Amniotic stem cell (primary cell): ENCODE data around the gene MOB3B.

Source experiments
- DNase-seq: peaks from one replicate; lab custom pipeline; 2025; lab: John Stamatoyannopoulos, UW

The MOB3B gene

DNA sequence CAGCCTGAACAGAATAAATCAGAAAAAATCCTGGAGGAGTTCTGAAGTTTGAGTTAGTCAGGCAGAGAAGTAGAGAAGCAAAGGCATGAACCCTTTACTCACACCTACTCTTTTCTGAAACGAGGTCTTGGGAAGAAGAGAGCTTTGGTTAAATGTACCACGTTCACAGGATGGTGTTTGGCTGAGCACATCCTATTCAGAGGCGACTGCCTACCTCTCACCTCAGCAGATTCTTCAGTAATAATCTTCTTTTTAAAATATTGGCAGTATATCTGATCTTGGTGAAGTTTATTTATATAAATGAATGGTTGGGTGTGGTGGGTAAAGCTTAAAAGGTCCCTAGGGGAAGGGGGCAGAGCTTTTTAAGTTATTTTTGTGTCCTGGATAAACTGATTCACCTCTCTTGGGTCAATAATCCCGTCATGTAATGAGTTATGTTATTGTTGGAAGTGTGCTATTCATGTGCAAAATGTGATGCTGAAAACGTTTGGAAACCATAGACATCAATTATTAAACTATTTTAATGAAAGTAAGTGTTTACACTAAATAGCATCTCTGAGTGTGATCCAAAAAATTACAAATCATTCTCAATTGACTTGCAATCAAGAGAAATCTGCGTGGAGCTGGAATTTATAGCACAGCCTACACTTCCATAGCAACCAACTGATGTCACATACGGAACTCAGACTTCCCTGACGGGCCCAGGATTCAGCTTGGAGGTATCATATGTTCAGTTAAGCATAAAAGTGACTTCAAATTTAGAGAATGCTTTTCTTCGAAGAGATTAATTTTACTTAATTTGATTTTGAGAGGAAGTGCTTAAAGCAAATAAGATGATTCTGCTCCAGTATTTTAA lies 138.3 kb downstream of the MOB3B start:
- DNase-seq: no peak

DNA sequence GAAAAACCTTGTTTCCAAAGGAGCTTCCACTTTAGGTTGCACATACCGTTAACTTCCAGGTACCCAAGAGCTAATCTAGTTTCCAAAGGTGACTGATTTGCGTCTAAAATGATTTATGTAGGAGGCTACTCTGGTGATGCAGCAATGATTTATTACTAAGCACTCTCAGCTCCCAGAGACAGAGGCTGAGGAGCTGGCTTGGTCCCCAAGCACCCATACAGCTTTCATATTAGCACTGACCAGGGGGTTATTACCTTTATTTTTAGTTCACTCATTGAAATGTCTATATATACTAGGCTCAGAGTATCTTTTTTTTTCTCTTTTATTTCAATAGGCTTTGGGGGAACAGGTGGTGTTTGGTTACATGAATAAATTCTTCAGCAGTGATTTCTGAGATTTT lies 141.5 kb downstream of the MOB3B start:
- DNase-seq: no peak

DNA sequence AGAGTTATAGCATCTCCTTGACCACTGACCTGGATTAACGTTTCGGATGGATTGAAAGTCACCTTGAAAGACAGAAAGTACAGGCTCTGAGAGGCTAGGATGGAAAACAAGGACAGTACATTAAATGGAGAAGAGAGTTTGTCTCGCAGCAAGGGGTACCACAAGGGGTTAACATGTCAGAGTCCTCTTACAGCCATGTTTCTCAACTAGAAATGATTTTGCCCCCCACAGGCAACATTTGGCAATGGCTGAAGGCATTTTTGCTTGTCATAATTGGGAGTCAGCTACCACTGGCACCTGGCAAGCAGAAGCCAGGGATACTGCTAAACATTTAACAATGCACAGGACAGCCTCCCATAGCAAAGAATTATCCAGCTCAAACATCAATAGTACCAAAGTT lies 141.9 kb downstream of the MOB3B start:
- no peak for DNase-seq

DNA sequence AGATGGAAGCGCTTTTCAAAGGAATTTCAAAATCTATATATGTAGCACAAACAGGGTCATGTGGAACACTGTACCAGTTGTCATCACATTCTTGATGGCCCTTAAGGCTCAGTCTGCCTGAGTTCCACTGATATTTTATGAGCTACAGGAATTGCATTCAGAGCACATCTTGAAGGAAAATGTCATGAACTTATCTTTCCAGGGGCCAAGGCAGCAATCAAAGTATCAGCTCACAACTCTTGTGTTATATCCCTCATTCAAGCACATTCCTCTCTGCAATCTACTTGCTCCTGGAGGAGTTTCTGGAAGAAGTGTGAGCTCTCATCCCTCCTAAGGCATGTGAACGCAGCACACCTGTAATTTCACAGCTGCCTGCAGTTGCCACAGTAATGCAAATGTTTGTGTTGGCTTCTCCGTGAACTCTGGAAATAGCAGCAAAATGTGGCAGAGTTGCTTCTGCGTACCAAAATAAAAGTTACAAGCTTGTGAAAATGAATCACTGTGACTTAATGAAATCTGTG lies 143.0 kb downstream of the MOB3B start:
- DNase-seq: no peak

DNA sequence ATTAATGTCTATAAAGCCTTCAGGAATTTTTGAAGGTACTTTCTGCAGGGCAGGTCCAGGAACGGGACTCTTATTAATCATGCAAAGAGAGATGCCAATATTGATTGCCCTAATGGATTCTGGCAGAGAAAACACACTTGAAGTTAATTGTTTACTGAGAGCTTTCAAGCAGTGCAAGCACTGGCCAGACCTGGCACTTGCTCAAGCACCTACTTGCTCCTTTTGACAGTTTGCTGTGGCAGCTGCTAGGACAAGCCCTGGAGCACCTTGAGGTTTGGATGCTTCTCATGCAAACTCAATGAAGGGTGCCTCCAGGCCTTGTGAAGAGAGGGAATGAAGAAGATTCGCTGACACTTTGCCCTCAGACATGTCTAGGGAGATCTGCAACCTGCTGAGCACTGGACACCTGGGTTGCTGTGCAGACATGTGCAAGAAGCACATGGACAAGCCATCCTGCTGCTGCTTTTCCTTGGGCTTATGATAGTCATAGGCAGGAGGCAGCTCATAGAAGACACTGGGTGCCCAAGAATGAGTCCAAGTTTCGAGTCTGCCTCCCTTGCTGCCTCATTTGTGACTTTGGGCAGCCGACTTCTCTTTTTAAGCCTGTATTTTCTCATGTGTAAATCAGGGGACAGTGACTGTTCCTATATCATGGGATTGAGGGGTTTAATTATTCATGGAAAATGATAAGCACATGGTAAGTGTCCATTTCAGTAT lies 143.8 kb downstream of the MOB3B start:
- DNase-seq: no peak

DNA sequence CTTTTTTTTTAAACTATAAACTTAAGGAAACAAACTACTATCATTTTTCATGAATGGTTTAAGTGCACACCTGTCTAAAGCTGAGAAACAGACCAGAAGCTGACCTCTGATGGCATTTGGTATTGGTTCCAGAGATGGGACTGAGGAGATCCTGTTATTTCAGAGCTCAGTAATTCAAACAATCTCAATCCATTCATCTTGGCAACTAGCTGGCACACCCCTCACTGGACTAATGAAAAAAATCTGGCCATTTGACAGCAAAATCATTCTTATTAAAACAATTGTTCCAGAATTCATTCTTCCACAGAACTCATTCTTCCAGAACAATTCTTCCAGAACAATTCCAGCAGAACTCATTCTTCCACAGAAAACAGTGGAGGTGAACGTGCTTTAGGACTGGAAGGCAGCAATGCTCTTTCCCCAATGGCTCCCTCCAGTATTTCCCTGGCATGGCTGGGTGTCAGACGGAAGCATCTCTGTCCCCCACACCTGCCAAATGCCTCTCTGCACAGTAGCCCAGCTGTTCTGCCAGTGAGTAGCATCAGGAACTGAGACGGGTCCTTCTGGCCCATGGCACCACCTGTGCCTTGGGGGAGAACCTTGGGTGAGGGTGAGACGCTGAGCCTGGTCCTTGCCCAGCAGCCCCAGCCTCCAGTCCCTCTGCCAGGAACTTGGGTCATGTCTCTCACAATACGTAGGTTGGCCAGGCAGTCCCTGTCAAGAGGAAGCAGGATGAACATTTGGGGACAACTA lies 145.2 kb downstream of the MOB3B start:
- no peak for DNase-seq

DNA sequence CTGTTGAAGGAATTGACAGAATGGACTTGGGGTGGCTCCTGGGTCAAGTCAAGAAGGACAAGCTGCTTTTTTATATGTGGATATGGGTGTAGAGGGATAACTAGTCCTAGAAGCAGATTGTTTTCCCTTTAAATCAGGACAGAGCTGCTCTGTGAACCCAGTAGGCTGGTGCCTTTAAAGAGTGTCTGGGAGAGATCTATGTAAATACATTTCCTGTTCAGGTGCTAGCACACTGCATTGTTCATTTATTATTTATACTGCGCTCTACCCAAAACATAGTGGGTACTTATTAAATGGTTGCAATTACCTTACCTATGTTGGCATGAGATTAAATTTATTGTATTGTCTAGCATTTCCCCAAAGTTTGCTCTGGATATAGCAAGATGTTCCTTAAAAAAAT lies 146.1 kb downstream of the MOB3B start:
- no peak for DNase-seq

DNA sequence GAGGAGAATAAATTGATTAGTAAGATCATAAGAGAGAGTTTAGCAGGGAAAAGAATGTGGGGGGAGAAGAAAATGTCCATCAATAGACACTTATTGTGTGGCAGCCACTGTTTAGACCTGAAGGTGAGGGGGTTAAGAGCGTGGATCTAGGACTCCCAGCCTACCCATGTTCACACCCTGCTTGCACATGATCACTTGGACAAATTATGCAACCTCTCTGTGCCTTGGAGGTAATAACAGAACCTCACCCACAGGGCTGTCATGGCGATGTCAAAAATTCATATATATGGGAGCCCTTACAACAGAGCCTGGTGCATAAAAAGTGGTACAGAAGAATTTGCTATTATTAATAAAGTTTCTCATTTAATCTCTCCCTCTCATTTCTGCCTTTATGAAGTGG lies 146.6 kb downstream of the MOB3B start:
- DNase-seq: no peak

DNA sequence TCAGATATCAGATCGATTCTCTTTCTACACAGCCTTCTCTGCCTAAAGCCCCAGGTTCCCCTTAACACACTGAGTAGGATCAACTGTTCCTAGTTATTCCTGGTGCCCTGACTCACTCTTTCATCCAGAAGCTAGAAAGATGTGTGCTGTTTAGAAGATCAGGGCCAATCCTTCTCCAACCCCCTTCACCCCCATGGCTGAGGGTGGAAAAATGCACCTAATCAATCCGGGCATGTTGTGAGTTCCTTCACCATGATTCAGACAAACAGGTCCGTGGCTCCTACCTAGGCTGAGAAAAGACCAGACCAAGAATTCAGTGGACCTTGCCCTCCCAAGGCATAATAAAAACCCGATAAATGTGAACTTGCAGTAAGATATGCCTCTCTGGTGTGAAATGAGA lies 147.3 kb downstream of the MOB3B start:
- no peak for DNase-seq

DNA sequence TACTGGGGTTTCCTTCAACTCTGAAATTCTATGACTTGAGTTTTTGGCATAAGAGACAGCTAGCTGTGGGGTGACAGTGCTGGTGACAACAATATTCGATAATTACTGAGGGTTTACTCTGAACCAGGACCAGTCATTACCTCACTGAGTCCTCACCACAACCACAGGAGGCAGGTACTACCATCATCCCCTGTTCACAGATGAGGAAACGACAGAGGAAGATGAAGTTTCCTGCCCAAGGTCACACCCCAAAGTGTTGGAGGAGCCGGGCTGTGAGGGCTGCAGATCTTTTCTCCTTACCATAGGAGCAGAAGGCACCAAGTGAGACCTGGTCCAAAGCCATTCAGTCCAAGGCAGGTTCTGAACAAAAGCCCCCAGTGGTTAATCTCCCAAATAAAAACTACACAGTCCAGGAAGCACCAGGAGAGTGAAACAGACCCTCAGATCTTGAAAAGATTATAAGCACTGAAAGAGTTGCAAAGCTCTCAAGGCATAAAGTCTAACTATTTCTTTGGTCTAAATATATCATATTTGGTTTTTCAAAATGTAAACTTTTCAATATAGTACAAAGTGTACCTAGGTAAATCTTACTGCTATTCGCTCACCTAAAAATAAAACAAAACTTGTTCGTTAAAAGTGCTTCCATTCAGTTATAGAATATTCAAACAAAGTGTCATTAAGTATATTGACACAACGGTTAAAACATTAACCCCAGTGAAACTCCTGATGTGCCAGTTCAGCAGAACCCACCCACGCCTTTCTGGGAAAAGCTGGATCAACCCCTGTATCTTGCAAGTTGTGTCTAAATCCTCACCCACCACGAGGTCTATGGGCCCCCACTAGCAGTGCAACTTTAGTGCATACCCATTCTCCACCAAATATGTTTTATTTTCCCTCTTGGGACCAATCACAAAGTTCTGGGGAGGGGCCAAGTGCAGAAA lies 150.0 kb downstream of the MOB3B start:
- no peak for DNase-seq

DNA sequence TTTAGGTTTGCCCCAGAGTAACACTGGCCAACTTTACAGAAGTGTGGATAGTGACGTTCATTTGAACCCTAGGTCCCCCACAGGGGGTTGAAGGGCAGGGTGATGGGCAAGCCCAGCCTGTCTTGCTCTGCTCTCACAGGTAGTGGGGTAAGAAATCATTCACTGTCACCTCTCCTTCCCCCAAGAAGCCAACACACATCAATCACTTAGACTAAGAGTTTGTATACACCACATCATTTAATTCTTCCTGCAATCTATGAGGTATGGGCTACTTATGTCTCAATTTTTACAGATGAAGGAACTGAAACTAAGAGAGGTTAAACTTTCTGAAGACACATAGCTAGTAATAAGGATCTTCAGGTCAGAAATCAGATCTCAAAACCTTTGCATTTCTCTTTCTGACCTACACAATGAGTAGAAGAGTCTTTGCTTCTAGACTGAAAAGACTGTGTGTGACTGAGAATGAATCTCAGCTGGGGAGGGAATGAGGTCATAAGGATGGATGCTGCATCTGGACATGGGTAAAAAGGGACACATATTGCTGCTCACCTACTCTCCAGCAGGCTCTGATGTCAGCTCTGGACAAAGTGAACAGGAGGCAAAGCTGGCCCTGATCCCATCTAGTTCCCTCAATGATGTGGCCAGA lies 151.7 kb downstream of the MOB3B start:
- no peak for DNase-seq

DNA sequence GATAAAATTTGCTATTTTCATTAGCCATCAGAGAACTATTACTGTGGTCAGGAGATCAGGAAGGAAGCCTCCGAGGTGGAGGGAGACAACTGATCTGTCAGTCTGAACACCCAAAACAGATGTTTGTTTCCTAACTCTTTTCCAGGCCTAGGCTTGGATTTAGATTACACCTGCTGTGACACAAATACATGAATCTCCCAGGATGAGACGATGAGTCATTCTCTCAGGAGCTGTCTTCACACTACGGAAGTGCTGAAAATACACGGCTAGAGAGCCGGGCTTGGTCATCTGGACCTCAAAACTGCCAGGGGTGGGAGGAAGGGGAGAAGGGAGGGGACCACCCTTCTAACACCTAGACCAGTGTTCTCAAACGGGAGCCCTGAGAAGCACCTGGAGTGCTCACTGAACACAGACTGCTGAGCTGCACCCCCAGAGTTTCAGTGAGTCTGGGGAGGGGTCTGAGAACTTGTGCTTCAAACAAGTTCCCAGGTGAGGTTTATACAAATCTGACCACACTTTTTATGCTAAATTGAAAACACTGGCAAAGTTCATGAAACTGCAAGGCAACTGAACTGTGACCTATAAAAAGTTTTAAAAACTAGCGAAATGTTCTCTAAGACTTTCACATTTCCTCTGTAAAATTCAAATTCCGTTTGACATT lies 152.3 kb downstream of the MOB3B start:
- no peak for DNase-seq

DNA sequence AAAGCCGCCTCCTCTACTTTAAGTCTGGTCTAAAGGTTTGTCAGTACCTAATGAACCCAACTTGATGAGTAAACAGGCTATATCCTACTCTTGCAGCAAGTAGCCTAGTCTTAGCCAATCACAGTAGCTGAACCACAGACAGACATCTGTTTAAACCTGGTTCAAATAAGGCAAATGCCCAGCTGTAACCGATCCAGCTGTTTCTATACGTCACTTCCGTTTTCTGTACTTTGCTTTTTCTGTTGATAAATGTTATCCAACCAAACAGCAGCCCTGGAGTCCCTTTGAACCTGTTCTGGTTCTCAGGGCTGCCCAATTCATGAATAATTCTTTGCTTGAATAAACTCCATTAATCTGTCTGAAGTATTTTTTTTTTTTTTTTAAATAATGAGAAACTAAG lies 155.8 kb downstream of the MOB3B start:
- no peak for DNase-seq

DNA sequence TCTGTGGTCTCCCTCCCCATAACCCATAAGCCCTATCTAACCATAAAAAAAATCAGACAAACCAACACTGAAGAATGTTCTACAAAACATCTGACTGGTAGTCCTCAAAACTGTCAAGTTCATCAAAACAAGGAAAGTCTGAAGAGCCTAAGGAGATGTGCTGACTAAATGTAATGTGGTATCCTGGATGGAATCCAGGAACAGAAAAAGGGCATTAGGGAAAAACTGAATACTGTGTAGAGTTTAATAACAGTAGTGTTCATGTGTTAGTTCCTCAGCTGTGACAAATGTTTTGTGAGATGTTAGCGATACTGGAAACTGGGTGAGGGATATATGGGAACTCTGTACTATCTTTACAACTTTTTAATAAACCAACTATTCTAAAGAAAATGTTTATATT lies 157.0 kb downstream of the MOB3B start:
- DNase-seq: no peak

DNA sequence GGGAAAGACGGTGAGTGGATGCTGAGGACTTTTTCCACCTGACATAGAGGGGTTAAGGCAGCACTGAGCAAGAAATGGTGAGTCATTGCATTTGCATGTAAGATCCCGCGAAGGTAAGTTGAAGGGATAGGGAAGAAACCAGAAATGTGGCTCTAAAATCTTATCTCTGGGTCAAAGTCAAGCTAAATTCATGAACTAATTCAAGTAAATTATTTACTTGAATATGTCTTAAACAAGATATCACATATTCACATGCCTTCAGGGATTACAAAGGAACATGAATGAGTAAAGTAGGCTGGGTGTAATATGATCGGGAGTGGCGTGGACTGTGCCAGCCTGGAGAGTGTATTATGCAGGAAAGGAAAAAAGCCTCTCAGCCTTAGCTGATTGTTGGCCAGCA lies 158.2 kb downstream of the MOB3B start:
- no peak for DNase-seq

DNA sequence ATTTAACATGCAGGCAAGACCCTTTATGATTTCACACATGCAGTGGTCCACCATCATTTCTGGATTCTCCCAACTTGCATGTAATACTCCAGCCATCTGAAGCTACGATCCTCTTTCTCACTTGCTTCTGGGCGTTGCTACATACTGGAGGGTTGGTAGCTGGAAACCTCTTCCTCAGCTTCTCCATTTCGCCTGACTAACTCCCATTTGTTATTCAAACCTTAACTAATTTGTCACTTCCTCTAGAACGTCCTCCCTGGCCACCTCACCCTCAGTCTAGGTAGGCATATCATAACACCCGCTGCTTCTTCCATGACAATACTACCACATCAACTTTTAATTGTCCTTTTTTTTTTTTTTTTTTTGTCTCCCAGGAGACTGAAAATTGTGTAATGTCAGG lies 160.0 kb downstream of the MOB3B start:
- no peak for DNase-seq

DNA sequence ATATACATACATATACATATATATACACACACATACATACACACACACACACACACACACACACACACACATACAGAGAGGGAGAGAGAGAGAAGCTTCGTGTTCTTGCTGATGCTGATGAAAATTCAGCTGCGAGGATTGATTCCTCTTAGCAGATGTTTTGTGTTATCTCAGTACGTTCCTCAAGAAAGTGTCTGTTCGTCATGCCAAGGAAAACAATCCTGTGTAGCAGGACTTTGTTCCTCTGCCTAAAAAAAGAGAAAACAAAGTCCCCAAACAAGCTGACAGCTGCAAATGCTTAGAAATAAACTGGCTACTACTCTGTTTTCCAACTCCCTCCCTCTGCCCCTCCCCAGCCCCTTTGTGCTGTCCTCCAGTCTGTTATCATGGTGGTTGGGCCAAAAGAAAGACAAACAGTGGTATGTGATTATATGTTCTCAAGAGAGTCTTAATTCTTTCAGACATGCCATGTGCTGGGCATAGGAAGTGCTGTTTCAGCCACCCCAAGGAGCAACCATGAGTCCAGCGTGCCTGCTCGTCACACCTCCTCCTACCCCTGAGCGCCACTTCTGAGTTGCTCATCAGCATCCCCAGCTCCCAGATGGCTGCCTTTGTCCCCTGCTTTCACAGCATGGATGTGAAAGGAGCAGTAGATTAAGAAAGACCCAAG lies 161.2 kb downstream of the MOB3B start:
- DNase-seq: no peak

DNA sequence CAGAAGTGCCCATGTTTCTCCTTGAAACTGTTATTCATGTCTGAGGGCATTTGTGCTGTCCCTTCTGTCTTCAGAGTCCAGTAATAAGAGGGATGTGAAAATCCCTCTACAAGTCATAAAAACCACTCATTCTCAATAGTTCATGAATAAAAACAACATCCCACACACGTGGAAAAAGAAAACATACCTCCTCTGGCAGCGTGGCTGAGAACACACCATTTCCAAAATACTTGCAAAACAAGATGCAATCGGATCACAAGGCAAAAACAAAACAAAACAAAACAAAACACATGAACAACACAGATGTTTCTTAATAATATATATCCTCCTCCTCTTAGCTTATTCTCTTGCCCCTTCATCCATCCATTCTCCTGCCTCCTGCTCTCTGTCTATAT lies 161.7 kb downstream of the MOB3B start:
- DNase-seq: no peak

DNA sequence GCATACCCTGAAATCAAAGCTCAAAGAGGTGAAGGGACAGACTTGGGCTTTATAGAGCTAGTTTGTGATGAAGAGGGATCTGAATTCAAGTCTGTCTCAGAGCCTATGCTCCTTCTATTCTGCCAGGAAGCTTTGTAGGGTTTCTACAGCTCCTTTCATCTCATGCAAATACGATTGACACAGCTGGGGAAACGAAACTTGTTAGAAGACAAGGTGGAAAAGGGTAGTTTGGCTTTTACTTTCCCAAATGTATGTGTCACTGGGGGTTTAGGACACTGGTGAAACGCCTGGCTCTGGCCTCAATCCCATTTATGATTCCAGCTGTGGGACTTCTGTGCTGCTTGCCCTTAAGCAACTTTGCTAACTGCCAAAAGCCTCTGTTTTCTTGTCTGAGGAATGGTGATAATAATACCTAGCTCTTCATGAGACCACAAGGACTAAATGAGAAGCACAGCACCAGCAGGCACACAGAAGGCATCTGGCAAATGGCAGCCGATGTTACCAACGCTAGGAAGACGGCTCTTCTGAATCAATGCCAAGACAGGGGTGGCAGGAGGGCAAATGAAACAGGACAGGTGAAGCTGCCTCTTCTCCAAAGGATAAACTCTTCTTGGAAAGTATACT lies 162.3 kb downstream of the MOB3B start:
- DNase-seq: no peak
